Keratinocyte (primary cell): ENCODE measurements around the gene SEC14L2.

Experiments used
- CTCF ChIP-seq, 3 experiments: IDR thresholded peaks in 1 of 3; conservative IDR thresholded peaks in 1 of 3; optimal IDR thresholded peaks in 1 of 3; 2 replicates in 2 of 3; 3 replicates in 1 of 3; pipeline versions ENCODE3 to v1.5.1; 2011; ENCODE audit warnings: low read length in 3 of 3, mild to moderate bottlenecking in 3 of 3, moderate library complexity in 2 of 3, control low read depth in 1 of 3, inconsistent platforms in 1 of 3; ENCODE audit not compliant: insufficient read depth in 2 of 3; ENCODE audit errors: extremely low read depth in 1 of 3
- EZH2 ChIP-seq: IDR thresholded peaks from one replicate; pipeline ENCODE4 v1.6.1; 2012; ENCODE audit warnings: inconsistent platforms, mild to moderate bottlenecking, low read length, moderate library complexity

- peak; percentile 79 to 92 (median 92) for TF ChIP-seq CTCF (optimal IDR thresholded peaks at IDR 0.05 in 1 of 3, IDR thresholded peaks at IDR 0.05 in 1 of 3, conservative IDR thresholded peaks at IDR 0.05 in 1 of 3; ENCODE audit: extremely low read depth in 1 of 3, insufficient read depth in 2 of 3, low read length in 3 of 3)
- no peak for TF ChIP-seq EZH2
Observed at GRCh38 chr22:30426388-30427353, 29.9 kb downstream of the SEC14L2 start.
